T-cell (primary cell): ENCODE measurements around the gene CAMTA2. TPM values are rescaled to one million over a fixed set of nuclear protein-coding genes. Genes with fewer than 3 reads are reported as not detected.

Experiments
- ATAC-seq, 4 experiments: fragments of 200-7000 bp in 3 of 4; fragments of 150-1000 bp in 1 of 4; cut with Tn5 transposase; replicated peaks in 1 of 4; 1 replicate in 3 of 4; 2 replicates in 1 of 4; pipeline ENCODE4 v1.10.0; 2021; ENCODE audit warnings: moderate library complexity in 3 of 4, mild to moderate bottlenecking in 2 of 4, moderate number of reproducible peaks in 1 of 4
- CTCF ChIA-PET, 2 donors: fragments of 300-600 bp; sonication (Branson Sonifier 250); formaldehyde crosslinking; loops; one replicate each; lab custom pipeline; 2022; ENCODE audit warnings: antibody characterized with exemption in 2 of 2; lab: Charles Lee
- POLR2A ChIA-PET, 2 donors: fragments of 300-600 bp; sonication (Branson Sonifier 250); formaldehyde crosslinking; loops; one replicate each; lab custom pipeline; 2022; ENCODE audit warnings: antibody characterized with exemption in 2 of 2; lab: Charles Lee
- DNase-seq, 35 experiments: peaks; one replicate each; pipeline versions ENCODE4 v3.0.0 to v3.0.0-alpha.2; 2013 to 2023
- H3K27ac ChIP-seq: one replicate; pipeline ENCODE4 v1.5.1; 2013; ENCODE audit warnings: low read length
- H3K27me3 ChIP-seq, 2 experiments: replicated peaks in 1 of 2; 1 replicate in 1 of 2; 2 replicates in 1 of 2; pipeline versions ENCODE4 v1.6.1 to v1.7.0; 2013; ENCODE audit warnings: low read length in 1 of 2, mixed read lengths in 1 of 2; ENCODE audit not compliant: control insufficient read depth in 2 of 2, insufficient read depth in 2 of 2; ENCODE audit errors: extremely low read depth in 1 of 2
- H3K36me3 ChIP-seq, 2 donors: 1 replicate in 1 of 2; 2 replicates in 1 of 2; pipeline versions ENCODE4 v1.6.1 to v1.7.0; 2013; ENCODE audit warnings: low read length in 1 of 2; ENCODE audit not compliant: control insufficient read depth in 2 of 2, insufficient read depth in 1 of 2; ENCODE audit errors: extremely low read depth in 1 of 2
- H3K4me1 ChIP-seq, 2 experiments: 1 replicate in 1 of 2; 2 replicates in 1 of 2; pipeline versions ENCODE4 v1.6.1 to v1.7.0; 2013; ENCODE audit warnings: low read length in 2 of 2, mixed read lengths in 1 of 2; ENCODE audit not compliant: insufficient read depth in 2 of 2, control insufficient read depth in 1 of 2; ENCODE audit errors: extremely low read depth in 1 of 2
- H3K4me3 ChIP-seq, 2 donors: 1 replicate in 1 of 2; 2 replicates in 1 of 2; pipeline versions ENCODE4 v1.5.1 to v1.7.0; 2013; ENCODE audit warnings: mild to moderate bottlenecking in 2 of 2, low read length in 1 of 2, moderate library complexity in 1 of 2; ENCODE audit not compliant: control insufficient read depth in 1 of 2; ENCODE audit errors: extremely low read depth in 1 of 2
- H3K9me3 ChIP-seq: 2 replicates; pipeline ENCODE4 v1.7.0; 2013
- H3K27ac Mint-ChIP-seq, 2 donors: one replicate each; pipeline ENCODE4 v1.8.0; 2020 to 2021; ENCODE audit warnings: mild to moderate bottlenecking in 2 of 2, mixed read lengths in 2 of 2
- H3K27me3 Mint-ChIP-seq, 2 donors: one replicate each; pipeline ENCODE4 v1.8.0; 2021 to 2022; ENCODE audit warnings: mixed read lengths in 2 of 2
- H3K36me3 Mint-ChIP-seq: one replicate; pipeline ENCODE4 v1.8.0; 2021; ENCODE audit warnings: mixed read lengths
- H3K4me1 Mint-ChIP-seq, 3 donors: one replicate each; pipeline ENCODE4 v1.8.0; 2020 to 2022; ENCODE audit warnings: mixed read lengths in 3 of 3, mild to moderate bottlenecking in 1 of 3
- H3K4me3 Mint-ChIP-seq, 3 donors: one replicate each; pipeline ENCODE4 v1.8.0; 2020 to 2022; ENCODE audit warnings: mild to moderate bottlenecking in 3 of 3, mixed read lengths in 3 of 3, moderate library complexity in 3 of 3
- H3K9me3 Mint-ChIP-seq, 3 donors: one replicate each; pipeline ENCODE4 v1.8.0; 2020 to 2022; ENCODE audit warnings: mixed read lengths in 3 of 3
- WGBS: methylation state at CpG from one replicate; pipeline ENCODE4 v1.1.5; 2013; ENCODE audit warnings: missing lambda C conversion rate; ENCODE audit not compliant: insufficient coverage; 5-methylcytosine and 5-hydroxymethylcytosine counted together
- total RNA-seq, 35 experiments: library from RNA in 6 of 35; stranded (reverse) in 6 of 35; fragments of 120-200 nt in 1 of 35; gene quantifications; one replicate each; pipeline versions ENCODE4 v1.2.1 to v1.2.4 and lab custom pipeline; 2013 to 2026

The CAMTA2 gene
- total RNA-seq, 5 donors from 2014 or later (not counting 1 experiment from before 2014, with no cell fraction given), result 59.8 to 82.8 (median 72.0) TPM

- 0% methylated on average over 16 of the region's 16 CpGs for WGBS
- ChIA-PET POLR2A (interaction anchor here (0.6 to 1.5 kb wide), 3 partner anchors 28 to 217 kb away, joined by 3 to 8 read pairs (median 5); partner anchors contain the start of genes CHRNE (in 1 of the 2) and SPAG7 (in 1 of the 2)), CTCF (interaction anchor here (0.5 to 2.0 kb wide), 8 partner anchors 10 to 229 kb away, joined by 3 to 19 read pairs (median 4); partner anchors contain the start of genes ARRB2 (in 1 of the 2), C17orf107 (in 1 of the 2), CAMTA2 (in 1 of the 2) and SPAG7 (in 1 of the 2))
- H3K4me1 ChIP-seq, result peaks cover 26 to 59% of the 10 kb centered on the region in 2 experiments
- no peaks in the 10 kb centered on the region for H3K9me3 Mint-ChIP-seq
- no peaks in the 10 kb centered on the region for H3K9me3 ChIP-seq
- H3K4me1 Mint-ChIP-seq, result peaks cover 61 to 71% (median 62%) of the 10 kb centered on the region in 3 donors
- DNase-seq, result peak in 2 of 35 experiments; percentile 16
- H3K36me3 Mint-ChIP-seq, result peaks cover 38% of the 10 kb centered on the region
- H3K27ac Mint-ChIP-seq, result peak overlapping the region; percentile 86 to 96
- H3K27me3 Mint-ChIP-seq, result no peaks in the 10 kb centered on the region
- no peaks in the 10 kb centered on the region for H3K27me3 ChIP-seq
- H3K4me3 ChIP-seq, result peak overlapping the region; percentile 84 to 85
- ATAC-seq, result peak in 3 of 4 experiments; percentile 2 to 5 (median 3)
- peaks cover 11 to 41% of the 10 kb centered on the region in 2 donors for H3K36me3 ChIP-seq
- H3K4me3 Mint-ChIP-seq, result peak overlapping the region; percentile 91 to 100 (median 94)
- peak overlapping the region; percentile 77 for H3K27ac ChIP-seq
These were observed 48.0 kb downstream of the CAMTA2 start for GRCh38 chr17:4939546-4939795.

- Histone ChIP-seq H3K4me1 (peaks cover 22 to 59% of the 10 kb centered on the region in 2 experiments), H3K4me3 (peak overlapping the region; percentile 84 to 85), H3K9me3 (no peaks in the 10 kb centered on the region), H3K36me3 (peaks cover 11 to 38% of the 10 kb centered on the region in 2 donors), H3K27me3 (no peaks in the 10 kb centered on the region), H3K27ac (peak overlapping the region; percentile 77)
- Mint-ChIP-seq H3K27me3 (no peaks in the 10 kb centered on the region), H3K9me3 (no peaks in the 10 kb centered on the region), H3K36me3 (peaks cover 33% of the 10 kb centered on the region), H3K4me1 (peaks cover 61 to 71% (median 62%) of the 10 kb centered on the region in 3 donors), H3K27ac (peak overlapping the region; percentile 86 to 96), H3K4me3 (peak overlapping the region; percentile 91 to 100 (median 94))
- DNase-seq (peak in 1 of 35 experiments; percentile 33), ATAC-seq (no peak)
- 55% methylated on average over 15 of the region's 19 CpGs for WGBS
- CTCF ChIA-PET, result interaction anchor here (0.5 to 2.0 kb wide), 6 partner anchors 10 to 688 kb away, joined by 3 to 19 read pairs (median 5); partner anchors contain the start of genes CAMTA2 (in 1 of the 2) and SPAG7 (in 1 of the 2)
- POLR2A ChIA-PET, result interaction anchor here in 1 of 2 donors (0.6 kb wide), 1 partner anchor 216 kb away, joined by 3 read pairs; no protein-coding TSS in a partner anchor
These were observed 48.6 kb downstream of the CAMTA2 start for GRCh38 chr17:4938688-4939545.

- H3K27me3 Mint-ChIP-seq, result no peaks in the 10 kb centered on the region
- H3K27me3 ChIP-seq, result no peaks in the 10 kb centered on the region
- H3K36me3 Mint-ChIP-seq, result peaks cover 30% of the 10 kb centered on the region
- 100% methylated on average over 4 of the region's 11 CpGs for WGBS
- peak overlapping the region; percentile 66 for H3K27ac Mint-ChIP-seq
- no peak overlapping the region for H3K27ac ChIP-seq
- H3K9me3 Mint-ChIP-seq, result no peaks in the 10 kb centered on the region
- CTCF ChIA-PET, result interaction anchor here in 1 of 2 donors (0.6 kb wide), 1 partner anchor 687 kb away, joined by 3 read pairs; no protein-coding TSS in a partner anchor
- ATAC-seq (no peak), DNase-seq (no peak)
- POLR2A ChIA-PET, result interaction anchor here in 1 of 2 donors (0.6 kb wide), 1 partner anchor 364 kb away, joined by 5 read pairs; no protein-coding TSS in a partner anchor
- no peaks in the 10 kb centered on the region for H3K9me3 ChIP-seq
- peak overlapping the region in 1 of 2 donors; percentile 84 for H3K4me3 ChIP-seq
- peaks cover 61 to 70% (median 62%) of the 10 kb centered on the region in 3 donors for H3K4me1 Mint-ChIP-seq
- peaks cover 5 to 30% of the 10 kb centered on the region in 2 donors for H3K36me3 ChIP-seq
- H3K4me1 ChIP-seq, result peaks cover 15 to 56% of the 10 kb centered on the region in 2 experiments
- H3K4me3 Mint-ChIP-seq, result peak overlapping the region; percentile 91 to 100 (median 94)
These were observed 49.4 kb downstream of the CAMTA2 start for GRCh38 chr17:4938069-4938491.

- WGBS, result 99% methylated on average over 11 of the region's 16 CpGs
- Mint-ChIP-seq H3K27me3 (no peaks in the 10 kb centered on the region), H3K9me3 (no peaks in the 10 kb centered on the region), H3K4me3 (peak overlapping the region in 1 of 3 donors; percentile 100), H3K27ac (peak overlapping the region in 1 of 2 donors; percentile 22), H3K36me3 (peaks cover 28% of the 10 kb centered on the region), H3K4me1 (peaks cover 56 to 65% (median 62%) of the 10 kb centered on the region in 3 donors)
- Histone ChIP-seq H3K27me3 (no peaks in the 10 kb centered on the region), H3K36me3 (peaks cover 3 to 24% of the 10 kb centered on the region in 2 donors), H3K4me1 (peaks cover 10 to 51% of the 10 kb centered on the region in 2 experiments), H3K27ac (no peak overlapping the region), H3K4me3 (no peak overlapping the region), H3K9me3 (no peaks in the 10 kb centered on the region)
- ATAC-seq, result no peak
- ChIA-PET CTCF (no interaction called here), POLR2A (interaction anchor here in 1 of 2 donors (0.6 kb wide), 1 partner anchor 365 kb away, joined by 5 read pairs; no protein-coding TSS in a partner anchor)
- DNase-seq, result no peak
These were observed 49.9 kb downstream of the CAMTA2 start for GRCh38 chr17:4937553-4937952.

- Histone ChIP-seq H3K9me3 (no peaks in the 10 kb centered on the region), H3K4me1 (peaks cover 2 to 40% of the 10 kb centered on the region in 2 experiments), H3K27ac (no peak overlapping the region), H3K36me3 (peaks cover 3 to 18% of the 10 kb centered on the region in 2 donors), H3K4me3 (no peak overlapping the region), H3K27me3 (no peaks in the 10 kb centered on the region)
- CTCF ChIA-PET, result no interaction called here
- no peaks in the 10 kb centered on the region for H3K9me3 Mint-ChIP-seq
- ATAC-seq, result no peak
- peaks cover 18% of the 10 kb centered on the region for H3K36me3 Mint-ChIP-seq
- peaks cover 46 to 55% (median 51%) of the 10 kb centered on the region in 3 donors for H3K4me1 Mint-ChIP-seq
- DNase-seq, result no peak
- no peak overlapping the region for H3K4me3 Mint-ChIP-seq
- WGBS, result 93% methylated on average over 3 of the region's 3 CpGs
- POLR2A ChIA-PET, result no interaction called here
- no peaks in the 10 kb centered on the region for H3K27me3 Mint-ChIP-seq
- H3K27ac Mint-ChIP-seq, result peak overlapping the region; percentile 23 to 26
These were observed 51.0 kb downstream of the CAMTA2 start for GRCh38 chr17:4936436-4936835.

GRCh38 chr17:4935650-4936049 lies 51.8 kb downstream of the CAMTA2 start:
- ChIA-PET POLR2A (no interaction called here), CTCF (no interaction called here)
- H3K27ac Mint-ChIP-seq, result peak overlapping the region; percentile 26 to 34

More at GRCh38 chr17:4935650-4936049, 51.8 kb downstream of the CAMTA2 start:
- Histone ChIP-seq H3K36me3 (peaks cover 3 to 18% of the 10 kb centered on the region in 2 donors), H3K27ac (no peak overlapping the region), H3K9me3 (no peaks in the 10 kb centered on the region), H3K4me3 (no peak overlapping the region), H3K4me1 (peaks cover 0 to 35% of the 10 kb centered on the region in 2 experiments), H3K27me3 (no peaks in the 10 kb centered on the region)
- ATAC-seq (no peak), DNase-seq (no peak)
- Mint-ChIP-seq H3K4me1 (peaks cover 43 to 51% (median 43%) of the 10 kb centered on the region in 3 donors), H3K27me3 (no peaks in the 10 kb centered on the region), H3K9me3 (no peaks in the 10 kb centered on the region), H3K4me3 (no peak overlapping the region), H3K36me3 (peaks cover 22% of the 10 kb centered on the region)
